Jurkat, Clone E6-1 (cell line): Measurements from ENCODE around the gene TKFC.

Experiments used
- DNase-seq: peaks from one replicate; pipeline ENCODE4 v3.0.0-alpha.2; 2011; ENCODE audit warnings: low read depth, low spot score
- H3K4me3 ChIP-seq: 2 replicates; pipeline ENCODE4 v1.5.1; 2011; ENCODE audit warnings: mild to moderate bottlenecking, low read length, control low read depth, moderate library complexity

The TKFC gene

DNA sequence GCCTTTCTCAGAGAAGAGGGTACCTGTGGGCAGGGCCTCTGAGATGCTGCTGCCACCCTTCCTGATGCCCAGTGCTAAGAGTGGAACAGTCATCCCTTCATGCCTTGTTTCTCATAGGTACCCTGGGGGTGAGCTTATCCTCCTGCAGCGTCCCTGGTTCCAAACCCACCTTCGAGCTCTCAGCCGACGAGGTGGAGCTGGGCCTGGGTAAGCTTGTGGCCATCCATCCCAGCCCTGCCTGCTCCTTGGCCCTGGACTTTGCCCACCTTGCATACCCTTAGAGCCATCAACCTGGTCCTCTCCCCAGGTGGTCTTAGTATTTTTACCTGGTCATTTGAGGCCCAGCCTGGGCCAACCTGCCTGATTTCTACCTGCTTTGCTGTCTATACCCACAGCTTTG is 8.7 kb downstream of the TKFC start:
- no peak for DNase-seq

DNA sequence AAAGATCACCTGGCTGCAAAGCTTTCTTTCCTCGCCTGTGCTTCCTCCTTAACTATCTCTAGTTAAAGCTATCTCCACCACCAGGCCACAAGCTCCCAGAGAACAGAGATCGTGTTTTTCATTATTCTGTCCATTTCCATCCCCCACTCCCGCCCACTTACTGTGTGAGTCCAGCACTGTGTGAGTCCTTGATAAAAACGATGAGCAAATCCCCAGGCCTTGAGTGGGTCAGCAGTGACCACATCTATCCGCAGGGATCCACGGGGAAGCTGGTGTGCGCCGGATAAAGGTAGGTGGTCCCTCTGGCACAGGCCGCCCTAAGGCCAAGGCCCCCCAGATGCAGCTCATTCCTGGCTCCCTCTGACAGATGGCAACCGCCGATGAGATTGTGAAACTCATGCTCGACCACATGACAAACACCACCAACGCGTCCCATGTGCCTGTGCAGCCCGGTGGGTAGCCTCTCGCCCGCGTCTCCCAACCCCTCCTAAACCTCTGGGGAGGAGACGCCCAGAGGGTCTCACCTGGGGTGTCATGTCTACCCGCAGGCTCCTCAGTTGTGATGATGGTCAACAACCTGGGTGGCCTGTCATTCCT is 9.3 kb downstream of the TKFC start:
- DNase-seq, result no peak
- H3K4me3 ChIP-seq, result no peak overlapping the region

More for the DNA sequence above, 8.7 kb downstream of the TKFC start:
- H3K4me3 ChIP-seq, result no peak overlapping the region

DNA sequence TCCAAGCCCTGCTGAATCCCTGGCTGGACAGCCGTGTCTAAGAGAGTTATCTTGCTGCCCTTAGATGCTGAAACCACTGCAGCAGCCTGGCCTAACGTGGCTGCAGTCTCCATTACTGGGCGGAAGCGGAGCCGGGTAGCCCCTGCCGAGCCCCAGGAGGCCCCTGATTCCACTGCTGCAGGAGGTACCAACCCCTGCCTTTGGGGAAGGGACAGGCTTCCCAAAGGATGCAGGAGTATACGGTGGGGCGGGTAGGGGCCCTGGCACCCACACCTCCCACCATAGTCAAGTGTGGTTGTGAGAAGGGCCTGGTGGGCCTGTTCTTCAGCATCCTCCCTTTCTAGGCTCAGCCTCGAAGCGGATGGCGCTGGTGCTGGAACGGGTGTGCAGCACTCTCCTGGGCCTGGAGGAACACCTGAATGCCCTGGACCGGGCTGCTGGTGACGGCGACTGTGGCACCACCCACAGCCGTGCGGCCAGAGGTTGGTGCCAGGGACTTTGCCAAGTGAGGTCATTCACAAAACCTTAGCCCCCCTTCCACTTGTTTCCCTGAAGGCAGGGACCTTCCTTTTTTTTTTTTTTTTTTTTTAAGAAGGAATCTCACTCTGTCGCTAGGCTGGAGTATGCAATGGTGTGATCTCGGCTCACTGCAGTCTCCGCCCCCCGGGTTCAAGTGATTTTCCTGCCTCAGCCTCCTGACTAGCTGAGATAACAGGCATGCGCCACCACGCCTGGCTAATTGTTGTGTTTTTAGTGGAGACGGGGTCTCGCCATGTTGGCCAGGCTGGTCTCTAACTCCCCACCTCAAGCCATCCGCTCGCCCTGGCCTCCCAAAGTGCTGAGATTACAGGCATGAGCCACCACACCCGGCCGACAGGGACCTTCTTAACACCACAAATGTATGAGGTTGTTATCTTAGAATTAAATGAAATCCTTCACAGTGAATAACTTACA is 11.0 kb downstream of the TKFC start:
- no peak overlapping the region for H3K4me3 ChIP-seq

DNA sequence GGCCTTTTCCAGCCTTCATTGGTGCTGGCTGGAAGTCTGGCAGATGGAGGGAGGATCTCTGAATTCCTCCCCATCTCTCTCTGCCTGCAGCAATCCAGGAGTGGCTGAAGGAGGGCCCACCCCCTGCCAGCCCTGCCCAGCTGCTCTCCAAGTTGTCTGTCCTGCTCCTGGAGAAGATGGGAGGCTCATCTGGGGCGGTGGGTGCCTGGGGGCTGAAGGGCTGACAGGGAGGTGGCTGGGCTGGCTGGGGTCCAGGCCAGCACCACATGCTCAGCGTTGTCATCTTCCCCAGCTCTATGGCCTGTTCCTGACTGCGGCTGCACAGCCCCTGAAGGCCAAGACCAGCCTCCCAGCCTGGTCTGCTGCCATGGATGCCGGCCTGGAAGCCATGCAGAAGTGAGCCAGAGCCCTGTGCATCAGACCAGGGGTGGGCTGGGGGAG is 12.2 kb downstream of the TKFC start:
- DNase-seq, result no peak

More for the DNA sequence above, 11.0 kb downstream of the TKFC start:
- DNase-seq, result no peak

DNA sequence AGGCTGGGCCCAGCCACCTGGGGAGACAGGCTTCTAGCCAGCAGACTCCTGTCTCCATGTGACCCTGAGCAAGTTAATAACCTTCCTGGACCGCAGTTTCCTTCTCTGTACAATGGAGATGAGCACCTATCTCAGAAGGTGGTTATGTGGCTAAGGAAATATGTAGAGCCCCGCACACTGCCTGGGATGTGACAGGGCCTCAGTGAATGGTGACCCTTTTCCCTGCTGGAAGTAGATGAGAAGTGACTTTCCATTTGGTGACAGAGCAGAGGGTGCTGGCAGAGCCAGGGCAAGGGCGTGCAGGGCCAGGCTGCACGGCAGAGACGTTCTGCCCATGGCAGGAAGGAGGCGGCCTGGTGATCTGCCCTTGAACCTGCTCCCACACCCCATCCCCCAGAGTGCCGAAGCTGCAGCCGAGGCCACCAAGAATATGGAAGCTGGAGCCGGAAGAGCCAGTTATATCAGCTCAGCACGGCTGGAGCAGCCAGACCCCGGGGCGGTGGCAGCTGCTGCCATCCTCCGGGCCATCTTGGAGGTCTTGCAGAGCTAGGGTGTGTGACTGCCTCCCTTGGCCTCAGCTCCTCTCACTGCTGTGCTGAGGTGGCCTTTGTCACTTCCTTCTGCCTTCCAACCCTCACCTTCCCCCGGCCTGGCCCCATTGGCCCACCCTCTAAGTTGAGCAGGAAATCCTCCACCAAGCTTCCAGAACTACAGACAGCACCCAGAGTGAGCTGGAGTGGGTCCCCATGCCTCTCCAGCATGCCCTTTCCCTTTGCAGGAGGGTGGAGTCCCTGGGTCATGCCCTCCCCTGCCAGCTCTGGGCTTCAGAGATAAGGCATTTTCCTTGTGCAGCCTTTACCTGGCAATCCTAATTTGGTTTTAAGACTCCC is 13.2 kb downstream of the TKFC start:
- DNase-seq, result no peak
- H3K4me3 ChIP-seq, result no peak overlapping the region

More for the DNA sequence above, 12.2 kb downstream of the TKFC start:
- no peak overlapping the region for H3K4me3 ChIP-seq

DNA sequence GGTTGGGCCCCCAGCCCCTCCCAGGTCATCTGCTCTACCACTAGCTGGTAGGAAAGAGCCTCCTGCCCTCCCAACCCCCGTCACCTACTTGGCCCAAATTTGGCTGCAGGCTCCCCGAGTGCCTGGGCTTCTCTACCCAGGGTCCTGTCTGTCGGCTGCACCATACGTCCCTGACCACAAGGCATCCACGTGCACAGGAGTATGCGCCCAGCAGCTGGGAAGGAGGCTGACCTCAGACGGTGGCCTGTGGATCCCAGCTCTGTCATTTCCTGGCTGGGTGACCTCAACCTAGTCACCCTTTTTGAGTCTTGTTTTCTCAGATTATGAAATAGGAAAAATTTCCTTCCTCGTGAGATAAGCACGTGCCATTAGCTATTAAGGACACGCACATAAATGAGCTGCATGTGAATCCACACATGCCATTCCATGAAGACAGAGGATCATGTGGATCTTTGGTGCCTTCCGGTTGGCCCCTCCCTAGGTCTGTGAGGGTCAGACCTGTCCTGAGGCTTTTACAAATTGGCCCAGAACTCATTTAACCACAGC is 15.0 kb downstream of the TKFC start:
- no peak overlapping the region for H3K4me3 ChIP-seq
- no peak for DNase-seq

DNA sequence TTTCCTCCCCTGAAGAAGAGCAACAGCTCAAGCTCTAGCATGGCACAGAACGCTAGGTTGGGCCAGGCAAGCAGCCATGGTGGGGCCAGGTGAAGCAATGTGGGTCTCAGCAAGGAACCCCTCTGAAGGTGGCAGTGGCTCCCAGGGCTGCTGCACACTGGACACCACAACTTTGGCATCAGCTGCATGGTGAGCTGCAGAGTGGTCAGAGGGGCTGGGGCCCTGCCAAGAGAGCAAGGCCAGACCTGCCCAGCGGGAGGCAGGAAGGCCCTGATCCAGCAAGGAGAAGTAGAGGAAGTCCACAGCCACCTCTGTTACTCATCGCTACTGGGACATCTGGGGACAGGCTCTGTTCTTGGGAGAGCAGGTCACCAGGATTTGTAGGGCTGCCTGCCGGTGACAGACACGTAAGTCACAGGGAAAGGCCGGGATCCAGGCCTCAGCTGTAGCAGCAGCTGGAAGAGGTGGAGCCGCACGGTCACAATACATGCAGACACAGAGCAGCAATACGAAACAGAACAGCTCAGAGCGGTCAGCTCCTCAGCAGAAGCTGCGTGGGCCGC is 16.2 kb downstream of the TKFC start:
- no peak overlapping the region for H3K4me3 ChIP-seq
- no peak for DNase-seq

DNA sequence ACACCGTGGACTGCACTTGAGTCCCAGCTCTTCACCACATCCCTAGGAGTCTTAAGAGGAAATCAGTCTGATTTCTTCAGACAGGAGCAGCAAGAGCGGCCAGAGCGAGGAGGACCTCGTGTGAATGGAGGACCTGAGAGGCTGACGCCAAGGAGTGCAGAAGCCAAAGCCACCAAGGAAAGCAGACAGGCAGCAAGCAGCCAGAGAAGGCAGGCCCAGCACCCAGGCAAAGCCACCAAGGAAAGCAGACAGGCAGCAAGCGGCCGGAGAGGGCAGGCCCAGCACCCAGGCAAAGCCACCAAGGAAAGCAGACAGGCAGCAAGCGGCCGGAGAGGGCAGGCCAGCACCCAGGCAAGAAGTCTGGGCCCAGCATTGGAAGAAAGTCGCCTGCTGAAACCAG is 16.9 kb downstream of the TKFC start:
- H3K4me3 ChIP-seq, result no peak overlapping the region
- no peak for DNase-seq

DNA sequence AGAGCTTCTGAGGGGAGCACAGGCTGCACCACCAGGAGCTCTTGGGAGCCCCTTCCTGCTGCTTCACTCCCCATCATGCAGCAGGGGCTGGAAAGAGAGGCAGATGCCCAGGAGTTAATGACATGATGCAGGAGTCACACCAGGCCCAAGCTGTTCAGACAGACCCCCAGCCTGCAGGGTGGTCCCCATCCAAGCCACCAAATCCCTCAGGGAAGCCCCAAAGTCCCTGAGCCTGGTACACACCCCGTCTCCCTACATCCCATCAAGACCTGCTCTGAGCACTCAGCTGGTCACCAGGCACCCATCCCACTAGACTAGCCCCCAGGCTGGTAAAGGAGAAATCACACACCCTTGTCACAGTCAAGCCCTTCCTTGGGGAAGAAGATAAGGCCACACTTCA is 17.3 kb downstream of the TKFC start:
- no peak for DNase-seq
- no peak overlapping the region for H3K4me3 ChIP-seq

DNA sequence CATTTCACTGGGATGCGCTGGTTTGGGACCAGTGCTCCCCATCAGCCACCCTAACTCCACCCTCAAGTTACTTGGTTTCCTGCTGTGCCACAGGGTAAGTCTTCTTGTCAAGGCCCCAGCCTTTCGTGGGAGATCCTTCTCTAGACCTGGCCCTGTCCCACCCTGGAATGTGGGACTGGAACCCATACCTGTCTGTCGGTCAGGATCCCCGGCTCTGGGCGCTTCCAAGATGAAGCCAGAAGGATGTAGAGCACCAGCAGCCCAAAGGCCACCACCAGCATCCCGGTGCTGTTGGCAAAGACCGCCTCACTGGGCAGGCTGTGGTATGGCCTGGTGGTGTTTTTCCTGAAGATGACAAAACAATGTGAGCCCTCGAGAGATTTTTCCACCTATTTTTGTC is 17.8 kb downstream of the TKFC start:
- no peak overlapping the region for H3K4me3 ChIP-seq
- DNase-seq, result no peak

DNA sequence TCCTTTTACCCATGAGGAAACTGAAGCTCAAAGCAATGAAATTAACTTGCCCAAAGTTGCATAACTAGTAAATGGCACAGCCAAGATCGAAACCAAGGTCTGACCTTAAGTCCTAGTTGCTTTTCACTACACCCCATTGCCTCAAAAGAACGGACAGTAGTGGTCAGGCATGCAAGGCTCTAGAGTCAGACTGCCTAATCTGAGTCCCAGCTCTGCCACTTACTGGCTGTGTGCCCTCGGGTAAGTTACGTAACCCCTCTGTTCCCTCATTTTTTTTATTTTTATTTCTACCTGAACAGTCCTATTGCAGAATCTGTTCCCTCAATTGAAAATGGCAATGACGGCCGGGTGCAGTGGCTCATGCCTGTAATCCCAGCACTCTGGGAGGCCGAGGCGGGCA is 19.0 kb downstream of the TKFC start:
- no peak for DNase-seq
- no peak overlapping the region for H3K4me3 ChIP-seq

DNA sequence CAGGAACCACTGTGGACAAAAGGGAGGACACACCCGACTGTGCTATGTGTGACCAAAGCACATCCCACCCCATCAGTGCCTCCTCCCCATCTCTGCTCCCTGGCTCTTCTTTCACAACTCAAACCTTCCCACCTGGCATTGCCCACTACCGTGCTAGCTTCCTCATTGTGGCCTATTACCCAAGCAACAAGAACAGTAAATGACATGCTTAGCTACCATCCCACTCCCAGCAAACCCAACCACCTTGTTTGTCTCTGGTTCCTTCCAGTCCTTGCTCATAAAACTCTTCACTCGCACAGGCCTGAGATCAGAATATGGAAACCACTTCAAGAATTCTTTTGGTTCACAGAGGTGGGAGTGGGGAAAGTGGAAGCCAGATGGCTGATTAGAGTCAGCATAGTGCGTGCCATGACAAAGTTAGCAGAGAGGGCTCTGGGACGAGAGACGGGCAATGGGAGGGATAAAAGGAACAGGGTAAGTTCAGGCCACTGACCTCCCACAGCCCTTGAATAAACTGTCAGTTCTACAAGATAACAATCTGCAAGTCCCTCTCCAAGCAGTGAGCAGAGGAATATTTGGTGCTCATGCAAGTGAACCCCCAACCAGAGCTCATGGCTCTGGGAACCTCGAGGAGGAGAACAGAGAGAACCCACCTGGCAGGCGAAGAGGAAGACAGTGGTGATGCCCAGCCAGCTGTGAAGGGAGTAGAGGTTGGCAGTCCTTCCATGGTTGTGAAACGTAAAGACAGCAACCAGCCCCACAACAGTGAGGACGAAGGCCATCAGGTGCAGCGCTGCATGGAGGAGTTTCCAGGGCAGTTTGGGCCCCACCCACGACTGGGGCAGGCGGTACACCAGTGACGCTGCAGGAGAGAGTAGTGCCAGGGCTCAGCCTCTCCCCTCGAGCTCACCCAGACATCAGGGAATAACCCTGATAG is 20.4 kb downstream of the TKFC start:
- DNase-seq, result no peak
- no peak overlapping the region for H3K4me3 ChIP-seq

DNA sequence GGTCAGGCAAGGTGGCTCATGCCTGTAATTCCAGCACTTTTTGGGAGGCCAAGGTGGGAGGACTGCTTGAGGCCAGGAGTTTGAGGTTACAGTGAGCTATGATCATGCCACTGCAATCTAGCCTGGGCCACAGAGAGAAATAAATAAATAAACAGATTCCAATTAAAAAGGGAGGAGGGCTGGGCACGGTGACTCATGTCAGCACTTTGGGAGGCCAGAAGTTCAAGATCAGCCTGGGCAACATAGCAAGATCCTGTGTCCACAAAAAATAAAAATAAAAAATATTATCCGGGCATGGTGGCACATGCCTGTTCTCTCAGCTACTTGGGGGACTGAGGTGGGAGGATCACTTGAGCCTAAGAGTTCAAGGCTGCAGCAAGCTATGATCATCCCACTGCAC is 21.2 kb downstream of the TKFC start:
- no peak overlapping the region for H3K4me3 ChIP-seq
- no peak for DNase-seq

DNA sequence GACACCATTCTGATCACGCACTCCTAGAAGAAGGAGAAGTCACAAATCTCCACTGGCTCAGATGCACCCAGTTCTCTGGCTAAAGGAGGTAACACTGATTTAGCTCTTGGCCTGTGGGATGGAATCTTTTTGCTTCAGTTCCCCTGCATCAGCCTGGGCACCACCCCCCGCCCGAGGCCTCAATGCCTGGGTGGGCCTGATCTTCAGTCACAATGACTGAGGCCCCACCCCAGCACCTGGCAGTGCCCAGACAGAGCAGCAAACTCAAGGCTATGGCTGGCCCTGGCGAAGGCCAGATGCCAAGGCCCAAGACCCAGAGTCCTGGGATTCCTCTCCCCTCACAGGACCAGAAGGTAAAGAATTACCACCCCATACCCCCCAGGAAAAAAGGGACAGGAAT is 23.7 kb downstream of the TKFC start:
- no peak overlapping the region for H3K4me3 ChIP-seq
- DNase-seq, result no peak

DNA sequence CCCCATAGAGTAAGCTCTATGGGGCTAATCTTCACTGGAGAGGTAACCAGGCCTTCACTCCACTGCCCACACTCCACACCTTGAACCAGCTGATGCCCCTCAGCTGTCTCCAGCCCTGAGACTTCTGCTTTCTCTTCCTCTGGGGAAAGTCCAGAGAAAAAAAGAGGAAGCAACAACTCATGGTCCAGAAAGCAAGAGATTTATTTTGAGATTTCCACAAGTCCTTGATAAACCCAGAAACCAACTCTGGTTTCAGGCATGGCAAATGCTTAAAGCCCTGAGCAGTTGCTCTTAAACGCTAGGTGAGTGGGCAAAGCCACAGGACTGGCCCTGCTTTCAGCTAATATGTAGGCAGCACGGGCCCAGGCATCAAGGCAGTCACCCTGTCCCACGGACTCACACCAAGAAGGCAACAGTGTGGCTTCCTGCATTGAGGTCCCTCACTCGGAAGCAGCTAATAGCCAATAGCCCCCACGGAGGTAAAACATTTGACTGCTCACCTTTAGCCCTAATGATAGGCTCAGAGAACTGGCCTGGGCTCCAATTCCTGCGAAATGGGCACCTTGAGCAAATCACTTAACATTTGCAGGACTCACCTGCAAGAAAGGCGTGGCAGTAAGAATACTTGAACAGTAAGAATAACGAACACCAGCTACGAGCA is 24.3 kb downstream of the TKFC start:
- DNase-seq, result no peak
- no peak overlapping the region for H3K4me3 ChIP-seq

DNA sequence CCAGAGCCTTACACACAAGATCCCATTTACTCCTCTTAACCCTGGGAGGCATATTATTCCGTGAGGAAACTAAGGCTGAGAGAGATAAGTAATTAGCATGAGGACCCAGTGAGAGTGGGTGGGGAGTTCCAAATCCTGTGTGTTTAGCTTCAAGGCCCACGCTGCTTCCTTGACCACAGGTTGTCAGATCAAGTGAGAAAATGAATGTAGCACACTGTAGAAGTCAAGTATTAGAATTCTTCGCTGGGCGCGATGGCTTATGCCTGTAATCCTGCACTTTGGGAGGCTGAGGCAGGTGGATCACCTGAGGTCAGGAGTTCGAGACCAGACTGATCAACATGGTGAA is 24.8 kb downstream of the TKFC start:
- no peak for DNase-seq
- no peak overlapping the region for H3K4me3 ChIP-seq

DNA sequence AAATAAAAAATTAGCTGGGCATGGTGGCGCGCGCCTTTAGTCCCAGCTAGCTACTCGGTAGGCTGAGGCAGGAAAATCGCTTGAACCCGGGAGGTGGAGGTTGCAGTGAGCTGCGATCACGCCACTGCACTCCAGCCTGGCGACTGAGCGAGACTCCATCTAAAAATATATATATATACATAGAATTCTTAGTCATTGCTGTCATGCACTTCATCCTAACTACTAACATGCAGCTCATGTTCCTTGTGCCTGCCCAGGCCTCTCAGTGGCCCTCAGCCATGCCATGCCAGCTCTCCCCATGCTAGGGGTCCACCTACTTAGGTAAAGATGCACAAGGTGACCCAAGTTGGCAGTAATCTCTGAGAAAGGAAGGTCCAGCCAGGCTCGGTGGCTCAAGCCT is 25.5 kb downstream of the TKFC start:
- H3K4me3 ChIP-seq, result no peak overlapping the region
- no peak for DNase-seq

DNA sequence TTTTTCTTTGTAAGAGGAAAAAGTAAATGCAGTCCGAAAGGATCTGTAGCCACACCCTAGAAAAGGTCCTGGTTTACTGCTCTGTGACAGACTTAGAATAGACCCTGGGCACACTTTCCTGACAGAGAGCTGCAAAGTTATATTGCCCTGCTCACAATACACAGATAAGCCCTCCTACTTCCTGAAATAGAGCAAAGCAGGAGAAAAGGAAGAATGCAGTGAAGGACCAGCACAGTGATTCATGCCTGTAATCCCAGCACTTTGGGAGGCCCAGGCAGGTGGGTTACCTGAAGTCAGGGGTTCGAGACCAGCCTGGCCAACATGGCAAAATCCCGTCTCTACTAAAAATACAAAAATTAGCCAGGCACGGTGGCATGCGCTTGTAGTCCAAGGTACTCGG is 26.5 kb downstream of the TKFC start:
- DNase-seq, result no peak

More for the DNA sequence above, 26.5 kb downstream of the TKFC start:
- no peak overlapping the region for H3K4me3 ChIP-seq
